ES-I3 (cell line): Measurements from ENCODE around the gene FYB1.

Source experiments
- H3K36me3 ChIP-seq: 2 replicates; pipeline ENCODE4 v1.6.1; 2013; ENCODE audit warnings: mild to moderate bottlenecking, low read length, control low read depth, moderate library complexity; ENCODE audit not compliant: insufficient read depth
- H3K4me1 ChIP-seq: 2 replicates; pipeline ENCODE4 v1.6.1; 2013; ENCODE audit warnings: mild to moderate bottlenecking, control low read depth, low read length; ENCODE audit not compliant: insufficient read depth
- H3K9ac ChIP-seq: 2 replicates; pipeline ENCODE4 v1.6.1; 2013; ENCODE audit warnings: low read depth, mild to moderate bottlenecking, low read length, moderate library complexity
- H3K9me3 ChIP-seq: 2 replicates; pipeline ENCODE4 v1.6.1; 2013; ENCODE audit warnings: mild to moderate bottlenecking, low read length, moderate library complexity; ENCODE audit not compliant: control insufficient read depth, insufficient read depth

Gene FYB1

DNA sequence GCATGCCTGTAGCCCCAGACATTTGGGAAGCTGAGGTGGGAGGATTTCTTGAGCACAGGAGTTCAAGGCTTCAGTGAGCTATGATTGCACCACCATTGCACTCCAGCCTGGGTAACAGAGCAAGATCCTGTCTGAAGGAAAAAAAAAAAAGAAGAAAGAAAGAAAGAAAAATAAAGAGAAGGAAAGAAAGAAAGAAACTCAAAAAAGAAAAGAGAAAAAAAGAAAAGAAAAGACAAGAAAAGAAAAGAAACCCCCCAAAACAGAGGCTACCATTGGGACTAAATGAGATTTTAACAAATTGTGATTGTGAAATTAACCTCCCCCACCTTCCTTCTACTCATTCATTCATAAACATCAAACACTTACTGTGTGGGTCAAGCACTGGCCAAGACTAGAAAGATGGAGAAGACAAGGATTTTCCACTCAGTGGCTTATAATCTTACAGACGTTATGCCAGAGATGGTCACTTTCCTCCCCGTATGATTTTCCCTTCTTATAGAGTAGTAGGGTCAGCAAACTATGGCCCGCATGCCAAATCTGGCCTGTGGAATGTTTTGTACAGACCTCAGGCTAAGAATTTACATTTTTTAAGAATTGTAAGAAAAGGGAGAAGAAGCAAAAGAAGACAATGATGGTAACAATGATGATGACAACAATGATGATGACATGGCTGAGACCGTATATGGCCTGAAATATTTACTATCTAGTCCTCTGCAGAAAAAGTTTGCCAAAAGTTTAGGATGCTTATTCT lies 1.1 kb upstream of the FYB1 start:
- H3K4me1 ChIP-seq: 0 out of 2 replicates have a peak, but pooled peaks cover 4% of the 10 kb centered on the region
- H3K9ac ChIP-seq: no peak overlapping the region

DNA sequence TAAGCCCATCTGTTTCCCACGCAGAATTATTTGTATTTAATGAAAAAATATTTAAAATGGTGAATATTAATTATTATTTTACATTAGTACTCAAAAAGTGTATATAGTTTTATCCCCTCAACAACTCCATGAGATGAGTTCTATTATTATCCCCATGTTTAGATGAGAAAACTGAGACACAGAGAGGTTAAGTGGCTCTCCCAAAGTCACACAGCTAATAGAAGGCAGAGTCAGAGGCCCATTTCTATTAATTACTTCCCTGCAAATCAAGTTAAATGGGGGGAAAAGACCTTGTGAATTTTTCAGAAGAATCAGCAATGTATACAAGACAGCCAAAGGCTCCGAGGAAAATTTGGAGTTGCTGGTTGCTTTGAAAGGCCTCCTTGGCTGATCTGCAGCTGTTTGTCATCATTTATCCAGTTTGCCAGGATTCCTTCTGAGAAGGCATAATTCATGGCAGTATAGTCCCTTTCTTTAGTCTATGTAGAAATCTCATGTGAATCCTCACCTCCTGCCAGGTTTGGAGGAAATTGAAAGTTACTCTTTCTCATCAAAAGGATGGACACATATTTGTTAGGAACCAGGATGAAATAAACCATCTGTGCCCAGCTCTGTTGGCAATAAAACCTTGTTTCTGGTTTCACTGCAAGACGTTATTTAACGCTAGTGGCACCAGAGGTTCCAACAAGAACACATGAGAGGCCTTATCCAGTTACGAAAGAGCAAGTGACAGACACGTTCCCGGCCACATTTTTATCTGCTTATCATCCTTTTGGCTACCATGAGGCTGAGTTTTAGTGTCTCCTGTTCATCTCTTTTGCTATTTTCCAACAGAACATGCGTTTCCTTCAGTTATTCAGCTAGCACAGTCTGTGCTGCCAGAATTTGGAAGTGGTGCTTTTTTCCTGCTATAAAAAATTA lies 621 bp downstream of the FYB1 start:
- Histone ChIP-seq H3K9me3 (no peaks in the 10 kb centered on the region), H3K36me3 (no peaks in the 10 kb centered on the region), H3K4me1 (no peaks in the 10 kb centered on the region), H3K9ac (no peak overlapping the region)

More for the DNA sequence above, 1.1 kb upstream of the FYB1 start:
- no peaks in the 10 kb centered on the region for H3K36me3 ChIP-seq
- H3K9me3 ChIP-seq: no peaks in the 10 kb centered on the region

DNA sequence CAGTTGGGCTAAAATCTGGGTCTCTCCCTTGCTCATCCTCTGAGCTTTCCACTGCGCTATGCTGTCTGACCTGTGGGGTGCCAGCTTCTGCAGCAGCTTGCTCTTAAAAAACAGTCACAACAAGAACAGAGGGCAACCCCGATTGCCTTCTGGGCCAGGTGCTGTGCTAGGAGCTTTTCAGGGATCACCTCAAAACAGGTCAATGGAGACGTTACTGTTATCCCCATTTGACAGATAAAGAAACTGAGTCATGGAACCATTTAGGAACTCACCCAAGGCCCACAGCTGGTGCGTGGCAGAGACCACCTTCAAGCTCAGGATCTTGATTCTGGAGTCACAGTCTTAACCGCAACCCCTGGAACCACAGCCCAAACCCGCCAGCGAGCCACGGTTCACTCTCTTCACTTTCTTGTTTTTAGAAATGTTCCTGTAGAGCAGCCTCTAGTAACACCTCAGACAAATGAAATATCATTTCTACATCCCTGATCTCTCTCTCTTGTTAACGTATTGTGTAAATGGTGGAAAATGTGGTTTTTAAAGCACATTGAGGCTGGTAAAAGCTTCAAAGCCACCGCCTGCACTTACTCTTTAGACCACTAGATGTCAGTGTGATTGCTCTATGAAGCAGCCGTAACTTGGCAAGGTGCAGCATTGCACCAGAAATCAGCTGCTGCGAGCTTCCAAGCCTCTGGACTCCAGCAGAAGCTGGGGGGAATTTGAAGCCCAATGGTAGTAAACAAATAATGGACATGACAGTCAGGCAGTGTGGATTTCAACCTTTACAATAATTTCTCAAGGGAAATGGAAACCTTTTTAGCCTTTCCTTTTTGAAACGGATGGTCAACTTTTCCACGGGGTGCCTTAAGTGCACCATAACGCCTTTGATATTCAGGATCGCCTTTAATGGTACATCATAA lies 1.7 kb downstream of the FYB1 start:
- H3K4me1 ChIP-seq: no peaks in the 10 kb centered on the region
- no peaks in the 10 kb centered on the region for H3K36me3 ChIP-seq
- H3K9me3 ChIP-seq: no peaks in the 10 kb centered on the region
- no peak overlapping the region for H3K9ac ChIP-seq

DNA sequence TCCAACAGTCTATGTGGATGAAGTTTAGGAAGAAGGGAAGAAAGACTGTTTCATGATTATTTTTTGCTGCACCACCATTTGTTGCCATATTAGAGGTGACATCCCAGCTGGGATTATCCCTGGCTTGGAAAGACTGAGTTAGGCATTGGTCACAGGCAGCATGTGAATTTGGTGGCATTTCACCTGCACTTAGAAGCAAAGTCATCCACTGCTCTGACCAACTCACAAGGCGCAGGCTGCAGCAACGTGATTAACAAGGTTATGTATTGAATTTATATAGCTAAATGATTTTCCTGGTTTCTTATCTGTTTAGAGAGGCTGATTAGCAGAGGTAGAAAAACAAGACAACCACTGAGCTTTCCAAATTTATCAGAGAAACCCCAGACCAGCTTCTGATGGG lies 2.7 kb downstream of the FYB1 start:
- Histone ChIP-seq H3K9ac (no peak overlapping the region), H3K4me1 (no peaks in the 10 kb centered on the region), H3K9me3 (no peaks in the 10 kb centered on the region), H3K36me3 (no peaks in the 10 kb centered on the region)

DNA sequence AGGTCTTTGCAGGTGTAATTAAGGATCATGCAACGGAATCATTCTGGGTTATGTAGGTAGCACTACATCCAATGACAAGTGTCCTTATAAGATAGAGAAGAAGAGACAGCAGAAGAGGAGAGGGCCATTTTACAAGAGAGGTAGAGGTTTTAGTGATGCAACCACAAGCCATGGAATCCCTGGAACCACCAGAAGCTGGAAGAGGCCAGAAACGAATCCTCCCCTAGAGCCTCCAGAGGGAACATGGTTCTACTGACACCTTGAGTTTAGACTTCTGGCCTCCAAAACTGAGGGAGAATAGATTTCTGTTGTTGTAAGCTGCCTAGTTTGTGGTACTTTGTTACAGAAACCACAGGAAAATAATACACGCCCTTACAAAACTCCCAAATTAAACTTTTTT lies 3.5 kb downstream of the FYB1 start:
- Histone ChIP-seq H3K9me3 (no peaks in the 10 kb centered on the region), H3K9ac (no peak overlapping the region), H3K36me3 (no peaks in the 10 kb centered on the region), H3K4me1 (no peaks in the 10 kb centered on the region)

DNA sequence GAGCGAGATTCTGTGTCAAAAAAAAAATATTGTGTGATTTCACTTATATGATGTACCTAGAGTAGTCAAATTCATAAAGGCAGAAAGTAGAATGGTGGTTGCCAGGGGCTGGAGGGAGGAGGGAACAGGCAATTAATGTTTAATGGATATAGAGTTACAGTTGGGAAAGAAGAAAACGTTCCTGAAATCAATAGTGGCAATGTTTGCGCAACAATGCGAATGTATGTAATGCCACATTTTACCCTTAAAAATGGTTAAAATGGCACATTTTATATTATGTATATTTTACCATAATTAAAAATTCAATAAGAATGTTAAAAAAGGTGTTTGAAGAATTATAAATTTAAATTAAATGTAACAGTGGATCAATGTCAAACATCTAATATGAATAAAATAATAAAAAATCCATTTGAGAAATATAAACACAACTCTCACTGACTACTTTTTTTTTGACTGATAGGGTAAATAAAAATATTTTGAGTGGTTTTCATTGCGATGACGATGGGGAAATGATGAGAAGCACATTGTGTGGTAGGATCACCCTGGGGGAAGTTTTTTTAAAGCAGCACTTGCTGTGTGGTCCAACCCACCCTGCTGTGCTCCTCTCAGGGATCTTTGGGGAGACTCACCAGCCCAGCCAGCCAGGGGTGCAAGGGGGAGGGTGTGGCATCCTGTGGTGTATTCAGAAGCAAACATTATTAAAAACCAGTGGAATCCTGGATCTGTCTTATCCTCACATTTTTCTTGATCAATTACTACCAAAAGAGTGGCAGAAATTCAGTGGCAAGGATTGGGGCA lies 4.3 kb downstream of the FYB1 start:
- no peaks in the 10 kb centered on the region for H3K4me1 ChIP-seq
- no peaks in the 10 kb centered on the region for H3K36me3 ChIP-seq
- H3K9me3 ChIP-seq: no peaks in the 10 kb centered on the region
- no peak overlapping the region for H3K9ac ChIP-seq

DNA sequence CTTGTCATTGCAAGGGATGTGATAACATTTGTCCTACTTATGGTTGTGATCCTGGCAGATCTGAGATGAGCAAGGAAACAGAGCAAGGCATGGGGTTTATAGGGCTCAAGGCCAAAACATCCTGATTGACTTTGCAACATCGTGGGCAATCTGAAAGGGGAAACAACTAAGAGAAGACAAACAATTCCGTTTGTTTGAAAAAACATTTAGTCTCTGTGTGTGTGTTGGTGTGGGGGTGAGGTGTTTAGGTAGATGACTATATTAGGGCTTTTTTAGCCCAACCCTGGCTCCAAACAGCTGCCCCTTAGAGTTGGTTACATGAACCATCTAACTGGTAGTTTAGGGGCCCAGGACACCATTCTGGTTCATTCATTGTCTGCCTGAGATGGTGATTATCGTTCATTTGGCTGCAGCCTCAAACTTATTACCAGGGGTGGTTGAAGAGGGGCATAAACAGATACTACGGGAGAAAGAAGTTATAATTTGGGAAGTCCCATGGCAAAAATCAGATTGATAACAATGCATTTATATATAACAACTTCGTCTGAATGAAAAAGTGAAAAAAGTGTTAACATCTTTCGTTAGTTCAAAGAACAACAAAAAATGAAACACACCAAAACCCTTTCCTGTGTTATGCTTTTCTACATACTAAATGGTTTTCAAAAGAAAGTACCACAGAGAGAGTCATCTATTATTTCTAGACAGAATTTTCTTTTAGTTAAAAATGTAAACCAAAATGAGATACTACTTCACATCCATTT lies 5.7 kb downstream of the FYB1 start:
- Histone ChIP-seq H3K36me3 (no peaks in the 10 kb centered on the region), H3K4me1 (no peaks in the 10 kb centered on the region), H3K9ac (no peak overlapping the region), H3K9me3 (no peaks in the 10 kb centered on the region)

DNA sequence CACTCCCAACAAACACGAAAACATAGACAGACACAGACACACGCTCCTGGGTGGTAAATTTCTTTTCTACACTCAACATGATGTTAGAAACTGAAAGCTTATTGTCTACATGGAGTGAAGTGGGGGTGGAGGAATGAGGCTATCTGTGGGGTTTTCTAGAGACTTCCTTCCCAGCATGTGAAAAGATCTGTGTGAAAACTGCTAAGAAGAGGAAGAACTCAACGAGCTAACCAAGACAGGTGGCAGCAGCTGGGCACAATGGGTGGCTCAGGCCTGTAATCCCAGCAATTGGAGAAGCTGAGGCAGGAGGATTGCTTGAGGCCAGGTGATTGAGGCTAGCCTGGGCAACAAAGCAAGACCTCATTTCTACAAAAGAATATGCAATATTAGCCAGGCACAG lies 7.6 kb downstream of the FYB1 start:
- Histone ChIP-seq H3K4me1 (no peaks in the 10 kb centered on the region), H3K9ac (no peak overlapping the region), H3K36me3 (no peaks in the 10 kb centered on the region), H3K9me3 (no peaks in the 10 kb centered on the region)

DNA sequence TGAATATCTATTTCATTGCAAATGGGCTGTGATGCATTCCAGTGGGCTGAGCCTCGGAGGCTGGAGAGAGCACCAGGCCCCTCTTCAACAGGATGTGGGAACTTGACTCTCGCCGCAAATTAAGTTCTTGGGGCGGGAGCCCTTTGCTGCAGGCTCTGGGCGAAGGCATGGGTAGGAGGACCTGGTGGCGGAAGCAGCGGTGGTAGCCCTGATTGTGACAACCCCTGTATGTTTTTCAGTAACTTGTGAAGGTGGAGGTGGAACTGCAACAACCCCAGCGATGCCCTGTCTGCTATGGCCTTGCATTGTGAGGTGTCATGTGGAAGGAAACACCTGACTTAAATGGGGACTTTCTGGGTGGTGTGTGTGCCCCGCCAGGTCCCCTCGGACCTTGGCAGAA lies 9.4 kb downstream of the FYB1 start:
- Histone ChIP-seq H3K9me3 (no peaks in the 10 kb centered on the region), H3K4me1 (no peaks in the 10 kb centered on the region), H3K9ac (no peak overlapping the region), H3K36me3 (no peaks in the 10 kb centered on the region)

DNA sequence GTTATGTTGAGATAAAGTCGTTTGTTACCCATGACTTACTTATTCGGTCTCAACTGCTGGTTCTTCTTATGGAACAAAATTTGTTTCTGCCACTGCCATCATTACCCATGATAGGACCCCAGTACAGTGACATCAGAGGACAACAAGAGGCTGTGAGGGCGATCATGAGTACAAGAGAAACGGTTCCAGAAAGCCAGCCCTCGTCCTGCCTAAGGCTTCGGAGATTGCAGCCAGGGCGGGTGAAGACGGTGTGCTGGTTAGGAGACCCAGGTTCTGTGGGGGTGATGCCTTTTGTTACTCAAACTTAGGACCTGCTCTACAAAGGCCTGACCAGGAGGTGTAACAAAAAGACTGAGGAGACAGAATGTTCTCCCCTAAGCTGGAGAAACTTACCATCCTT lies 10.9 kb downstream of the FYB1 start:
- Histone ChIP-seq H3K9me3 (no peaks in the 10 kb centered on the region), H3K4me1 (no peaks in the 10 kb centered on the region), H3K36me3 (no peaks in the 10 kb centered on the region), H3K9ac (no peak overlapping the region)

DNA sequence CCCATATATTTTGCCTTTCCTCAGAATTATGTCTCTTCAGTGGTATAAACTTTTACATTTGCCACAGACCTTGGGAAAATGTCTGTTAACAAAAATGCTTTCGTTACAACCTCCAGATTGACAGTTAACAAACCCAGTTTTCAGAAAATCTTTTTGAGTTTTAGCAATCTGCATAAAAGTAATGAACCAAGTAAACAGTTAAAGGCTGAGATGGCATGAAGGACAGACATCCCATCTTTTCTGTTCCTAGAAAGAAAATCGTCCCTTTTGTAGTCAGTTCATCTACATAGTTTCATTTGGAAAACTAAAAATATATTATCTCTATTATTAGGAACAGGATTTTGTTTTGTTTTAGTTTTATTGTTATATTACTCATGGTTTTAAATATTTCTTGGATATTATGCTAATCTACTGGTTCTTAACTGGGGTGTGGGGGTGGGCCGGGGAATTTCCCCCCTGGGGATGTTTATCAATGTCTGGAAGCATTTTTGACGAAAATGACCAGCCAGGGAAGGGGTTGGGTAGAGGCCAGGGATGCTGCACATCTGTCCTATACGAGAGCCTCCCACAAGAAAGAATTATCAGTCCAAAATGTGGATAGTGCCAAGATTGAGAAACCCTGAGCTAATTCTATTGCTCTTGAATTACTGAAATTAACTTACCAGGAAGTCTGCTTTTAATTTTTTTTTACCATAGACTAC lies 11.9 kb downstream of the FYB1 start:
- Histone ChIP-seq H3K4me1 (no peaks in the 10 kb centered on the region), H3K9ac (no peak overlapping the region), H3K36me3 (no peaks in the 10 kb centered on the region)

DNA sequence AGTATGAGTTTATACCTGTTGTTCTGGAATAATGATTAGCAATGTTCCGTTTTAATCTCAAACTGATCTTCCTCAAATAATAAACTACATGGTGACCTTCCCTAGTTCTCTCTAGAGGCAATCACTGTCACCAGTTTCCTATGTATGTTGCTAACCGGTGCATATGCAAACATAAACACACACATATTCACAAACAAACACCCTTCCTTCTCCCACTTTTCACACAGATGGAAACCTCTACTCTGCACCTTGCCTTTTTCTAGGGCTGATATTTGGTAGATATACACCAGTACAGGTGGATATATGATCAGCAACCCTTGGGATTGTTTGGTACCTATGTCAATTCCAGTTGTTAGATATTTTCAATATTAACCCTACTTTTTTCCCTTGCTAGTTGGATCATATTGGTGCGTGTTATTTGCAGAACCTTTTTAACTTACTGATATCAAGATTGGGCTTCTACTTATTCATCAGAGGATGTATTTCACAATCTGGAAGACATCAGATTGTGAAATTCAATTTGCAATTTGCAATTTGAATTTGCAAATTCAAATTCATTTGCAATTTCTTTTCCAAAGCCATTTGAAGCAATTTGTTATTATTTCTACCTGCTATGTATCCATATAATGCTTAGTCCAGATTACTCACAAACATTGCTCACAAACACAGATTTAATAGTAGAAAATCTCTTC lies 12.6 kb downstream of the FYB1 start:
- no peaks in the 10 kb centered on the region for H3K4me1 ChIP-seq
- no peak overlapping the region for H3K9ac ChIP-seq
- no peaks in the 10 kb centered on the region for H3K36me3 ChIP-seq
- no peaks in the 10 kb centered on the region for H3K9me3 ChIP-seq

More for the DNA sequence above, 11.9 kb downstream of the FYB1 start:
- H3K9me3 ChIP-seq: no peaks in the 10 kb centered on the region
